GM21717 (cell line): ENCODE measurements around the gene SCARB1.
"Not testable (repeated sequence)": the region's sequence is repeated elsewhere in the genome, so short reads cannot be mapped to it uniquely, and the experiment has no call there.

Experiments
- ATAC-seq: cut with Tn5 transposase; IDR thresholded peaks from one replicate; pipeline ENCODE4 v1.9.1; 2021; ENCODE audit warnings: mild to moderate bottlenecking, moderate library complexity; ENCODE audit not compliant: unreplicated experiment

Gene SCARB1

GRCh38 chr12:124884587-124885438, 21.1 kb upstream of the SCARB1 start:
- ATAC-seq: peak; percentile 90

DNA sequence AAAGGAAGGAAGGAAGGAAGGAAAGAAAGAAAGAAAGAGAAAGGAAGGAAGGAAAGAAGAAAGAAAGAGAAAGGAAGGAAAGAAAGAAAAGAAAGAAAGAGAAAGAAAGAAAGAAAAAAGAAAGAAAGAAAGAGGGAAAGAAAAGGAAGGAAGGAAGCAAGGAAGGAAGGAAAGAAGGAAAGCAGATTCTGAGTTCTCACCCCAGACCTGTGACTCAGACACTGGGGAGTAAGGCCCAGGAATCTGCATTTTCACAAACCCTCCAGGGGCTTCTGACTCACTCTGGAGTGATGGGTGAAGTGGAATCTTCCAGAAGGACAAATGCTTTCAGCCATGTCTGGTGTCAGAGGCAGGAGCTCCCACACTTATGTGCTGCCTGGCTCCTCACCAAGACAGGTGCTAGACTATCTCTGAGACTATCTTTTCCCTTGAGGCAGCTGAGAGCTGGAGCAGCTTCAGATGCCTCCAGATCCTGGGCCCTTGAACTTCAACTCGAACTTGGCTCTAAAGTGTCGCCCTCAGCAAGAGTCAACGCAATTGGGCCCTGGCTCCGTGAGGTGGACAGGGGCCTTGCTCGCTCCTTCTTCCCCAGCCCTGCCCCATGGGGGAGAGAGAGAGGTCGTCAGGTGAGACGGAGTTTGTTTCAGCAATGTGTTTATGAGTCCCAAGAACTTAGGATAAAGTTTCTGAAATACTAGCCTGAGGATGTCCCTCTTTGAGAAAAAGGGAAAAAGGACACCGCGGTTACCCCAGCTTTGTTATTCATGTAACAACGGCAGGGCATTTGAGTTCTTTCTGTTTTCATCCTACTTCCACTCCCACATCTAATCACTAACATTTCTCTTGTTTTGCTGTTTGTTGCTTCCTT, 19.8 kb upstream of the SCARB1 start:
- no peak for ATAC-seq

GRCh38 chr12:124881123-124881522, 17.5 kb upstream of the SCARB1 start:
- ATAC-seq: no peak

GRCh38 chr12:124880335-124880734, 16.7 kb upstream of the SCARB1 start:
- ATAC-seq: not testable (repeated sequence)

DNA sequence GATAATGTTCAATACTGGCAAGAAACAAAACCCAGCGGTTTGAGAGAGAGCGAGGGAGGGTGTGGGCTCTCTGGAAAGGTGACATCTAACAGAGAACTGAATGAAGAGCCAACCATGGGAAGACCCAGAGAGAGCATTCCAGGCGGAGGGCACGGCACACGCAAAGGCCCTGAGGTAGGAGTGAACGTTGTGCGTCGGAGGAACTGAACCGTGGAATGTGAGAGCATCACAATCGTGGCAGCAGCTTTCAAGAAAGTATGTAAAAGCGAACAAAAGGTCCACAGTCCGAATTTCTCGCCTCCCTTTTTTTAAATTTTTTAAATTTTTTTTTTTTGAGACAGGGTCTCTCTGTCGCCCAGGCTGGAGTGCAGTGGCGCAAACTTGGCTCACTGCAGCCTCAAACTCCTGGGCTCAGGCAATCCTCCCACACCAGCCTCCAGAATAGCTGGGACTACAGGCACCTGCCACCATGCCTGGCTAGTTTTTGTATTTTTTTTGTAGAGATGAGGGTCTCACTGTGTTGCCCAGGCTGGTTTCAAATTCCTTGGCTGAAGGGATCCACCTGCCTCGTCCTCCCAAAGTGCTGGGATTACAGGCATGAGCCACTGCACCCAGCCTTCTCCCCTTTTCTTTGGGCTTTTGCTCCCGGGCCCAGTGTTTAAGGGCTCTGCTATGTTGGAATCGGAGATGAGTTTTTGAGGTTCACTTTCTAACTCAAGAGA, 15.3 kb upstream of the SCARB1 start:
- ATAC-seq: no peak

GRCh38 chr12:124877423-124877822, 13.8 kb upstream of the SCARB1 start:
- no peak for ATAC-seq

GRCh38 chr12:124876171-124876570, 12.5 kb upstream of the SCARB1 start:
- no peak for ATAC-seq

- ATAC-seq: no peak
These were observed 12.1 kb upstream of the SCARB1 start for GRCh38 chr12:124875803-124876132.

- ATAC-seq: no peak
These were observed 11.5 kb upstream of the SCARB1 start for GRCh38 chr12:124874988-124875802.

- ATAC-seq: no peak
These were observed 10.5 kb upstream of the SCARB1 start for GRCh38 chr12:124874188-124874587.

DNA sequence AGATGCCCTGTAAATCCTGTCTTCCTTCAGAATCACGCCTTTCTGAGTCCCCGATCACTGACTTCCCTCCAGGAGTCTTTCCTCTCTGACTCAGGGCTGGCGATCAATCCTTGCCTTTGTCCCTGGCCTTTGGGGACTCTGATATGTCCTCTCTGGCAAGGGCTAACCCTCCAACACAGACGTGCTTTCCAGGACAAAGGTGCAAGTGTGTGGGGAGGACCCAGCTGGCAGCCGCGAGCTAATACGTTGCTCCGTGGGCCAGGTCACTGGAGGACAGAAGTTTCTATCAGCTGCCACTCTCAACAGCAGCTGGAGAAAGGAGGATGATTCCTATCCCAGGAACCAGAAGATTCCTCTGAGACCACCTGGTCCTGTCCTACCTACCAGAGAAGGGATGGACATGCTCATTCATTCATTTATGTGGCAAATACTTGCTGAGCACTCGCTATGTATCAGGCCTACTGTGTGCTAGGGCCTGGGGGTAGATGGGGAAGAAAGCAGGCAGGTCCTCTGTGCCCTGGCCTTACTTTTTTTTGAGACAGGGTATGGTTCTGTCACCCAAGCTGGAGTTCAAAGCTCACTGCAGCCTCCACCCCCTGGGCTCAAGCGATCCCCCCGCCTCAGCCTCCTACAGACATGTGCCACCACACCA, 8.5 kb upstream of the SCARB1 start:
- no peak for ATAC-seq

GRCh38 chr12:124871297-124871696, 7.6 kb upstream of the SCARB1 start:
- no peak for ATAC-seq

- no peak for ATAC-seq
These were observed 6.9 kb upstream of the SCARB1 start for GRCh38 chr12:124870515-124870914.

- ATAC-seq: peak; percentile 53
These were observed 5.5 kb upstream of the SCARB1 start for GRCh38 chr12:124869059-124869665.

- no peak for ATAC-seq
These were observed 4.8 kb upstream of the SCARB1 start for GRCh38 chr12:124868252-124869058.

DNA sequence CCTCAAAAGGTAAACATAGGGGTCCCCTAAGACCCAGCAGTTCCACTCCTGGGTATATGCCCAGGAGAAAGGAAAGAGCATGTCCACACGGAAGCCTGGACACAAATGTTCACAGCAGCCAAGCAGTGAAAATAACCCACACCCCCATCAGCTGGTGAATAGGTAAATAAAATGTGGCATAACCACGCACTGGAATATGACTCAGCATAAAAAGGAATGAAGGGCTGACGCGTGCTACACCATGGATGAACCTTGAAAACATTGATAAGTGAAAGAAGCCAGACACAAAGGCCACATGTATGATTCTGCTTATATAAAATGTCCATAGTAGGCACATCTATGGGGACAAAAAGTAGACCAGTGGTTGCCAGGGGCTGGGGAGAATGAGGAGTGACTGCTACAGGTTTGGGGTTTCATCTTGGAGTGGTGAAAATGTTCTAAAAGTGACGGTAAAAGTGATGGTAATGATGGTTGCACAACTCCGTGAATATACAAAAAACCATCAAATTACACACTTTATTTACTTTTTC, 3.8 kb upstream of the SCARB1 start:
- no peak for ATAC-seq

- no peak for ATAC-seq
These were observed 3.3 kb upstream of the SCARB1 start for GRCh38 chr12:124866883-124867400.

GRCh38 chr12:124866195-124866882, 2.7 kb upstream of the SCARB1 start:
- no peak for ATAC-seq
